ENCODE measurements around the gene DNAH10.

The DNAH10 gene

DNA sequence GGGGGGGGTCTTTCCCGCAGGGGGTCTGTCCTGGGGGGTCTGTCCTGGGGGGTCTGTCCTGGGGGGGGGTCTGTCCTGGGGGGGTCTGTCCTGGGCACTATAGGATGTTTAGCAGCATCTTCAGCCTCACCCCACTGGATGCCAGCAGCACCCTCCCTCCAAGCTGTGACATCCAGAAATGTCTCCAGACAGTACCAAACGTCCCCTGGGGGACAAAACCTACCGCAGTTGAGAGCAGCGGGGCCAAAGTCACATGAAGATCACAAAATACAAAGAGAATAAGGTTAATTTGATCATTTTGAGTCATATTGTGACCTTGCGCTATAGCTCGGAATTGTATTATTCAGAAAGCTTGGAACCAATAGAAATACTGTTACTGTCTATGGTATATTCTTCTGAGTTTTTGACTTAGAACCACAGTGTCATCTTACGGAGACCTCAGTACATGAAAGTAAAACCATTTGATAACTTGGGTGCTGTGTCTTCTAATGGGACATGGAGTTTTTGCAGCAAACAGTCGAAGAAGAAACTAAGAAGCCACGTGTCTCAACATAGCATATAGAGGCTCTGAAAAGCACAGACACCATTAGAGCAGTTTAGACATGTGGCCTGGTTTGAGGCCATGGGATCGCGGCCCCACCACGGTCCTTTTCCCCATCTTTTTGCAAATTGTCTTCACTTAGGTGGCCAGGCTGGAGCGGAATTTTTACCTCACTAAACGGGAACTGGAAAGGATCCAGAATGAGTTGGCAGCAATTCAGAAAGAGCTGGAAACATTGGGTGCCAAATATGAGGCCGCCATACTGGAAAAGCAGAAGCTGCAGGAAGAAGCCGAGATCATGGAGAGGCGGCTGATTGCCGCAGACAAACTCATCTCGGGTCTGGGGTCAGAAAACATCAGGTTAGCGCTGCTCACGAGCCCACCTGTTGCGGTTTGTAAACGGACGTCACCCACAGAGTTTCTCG, 150.6 kb downstream of the DNAH10 start:
- no peak for DNase-seq

DNA sequence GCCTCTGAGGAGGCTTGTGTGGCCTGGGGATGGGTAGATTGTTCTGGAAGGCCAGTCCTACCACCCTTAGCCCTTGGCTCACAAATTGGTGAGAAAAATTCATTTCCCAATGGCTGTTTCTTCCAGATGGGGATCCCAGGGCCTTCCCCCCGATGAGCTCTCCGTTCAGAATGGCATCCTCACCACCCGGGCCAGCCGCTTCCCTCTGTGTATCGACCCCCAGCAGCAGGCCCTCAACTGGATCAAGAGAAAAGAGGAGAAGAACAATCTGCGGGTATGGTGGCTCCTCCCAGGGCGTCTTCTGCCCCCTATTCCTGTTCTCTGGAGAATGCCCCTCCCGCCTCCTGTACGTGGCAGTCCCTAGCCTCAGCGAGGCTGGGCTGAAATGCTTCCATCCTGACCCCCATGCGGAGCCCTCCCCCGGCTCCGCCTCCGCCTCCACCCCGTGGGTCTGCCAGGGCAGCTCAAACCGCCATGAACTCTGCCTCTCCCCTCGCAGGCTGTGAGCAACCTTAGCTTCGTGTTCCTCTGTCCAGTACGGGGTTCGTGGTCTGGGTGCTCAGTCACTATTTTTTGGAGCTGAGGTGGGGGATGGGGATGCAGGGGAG, 152.7 kb downstream of the DNAH10 start:
- no peak for DNase-seq

DNA sequence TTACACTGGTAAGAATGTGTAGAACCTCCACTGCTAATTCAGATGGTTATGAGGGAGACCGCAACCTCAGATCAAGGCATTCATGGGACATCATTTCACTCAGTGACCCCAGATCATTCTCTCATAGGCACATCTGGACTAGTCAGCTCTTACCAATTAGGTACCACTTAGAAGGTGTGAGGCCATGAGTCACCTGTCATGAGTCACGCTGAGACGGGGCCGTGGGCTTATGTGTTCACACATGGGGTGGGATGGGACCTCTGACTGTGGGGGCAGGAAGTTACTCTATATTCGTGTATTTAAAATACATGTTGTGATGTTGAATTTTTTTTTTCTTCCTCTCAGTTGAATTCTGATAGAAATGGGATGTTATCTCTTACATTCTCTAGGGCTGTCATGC, 154.6 kb downstream of the DNAH10 start:
- DNase-seq: no peak

DNA sequence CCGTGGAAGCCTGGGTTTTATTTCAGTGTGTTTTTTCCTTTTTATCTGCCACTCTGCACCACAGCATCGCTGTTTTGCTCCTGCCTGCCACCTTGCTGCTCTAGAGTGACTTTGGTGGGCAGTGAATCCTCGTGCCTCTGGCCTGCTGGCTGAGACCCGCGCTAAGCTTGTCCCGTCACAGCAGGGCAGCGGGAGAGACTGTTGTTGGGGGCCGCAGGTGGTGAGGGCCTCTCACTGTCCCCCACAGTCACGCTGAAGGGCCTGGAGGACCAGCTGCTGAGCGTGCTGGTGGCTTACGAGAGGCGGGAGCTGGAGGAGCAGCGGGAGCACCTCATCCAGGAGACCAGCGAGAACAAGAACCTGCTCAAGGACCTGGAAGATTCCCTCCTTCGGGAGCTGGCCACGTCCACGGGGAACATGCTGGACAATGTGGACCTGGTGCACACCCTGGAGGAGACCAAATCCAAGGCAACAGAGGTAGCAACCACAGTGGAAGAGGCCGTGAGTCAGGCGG, 155.3 kb downstream of the DNAH10 start:
- no peak for DNase-seq

DNA sequence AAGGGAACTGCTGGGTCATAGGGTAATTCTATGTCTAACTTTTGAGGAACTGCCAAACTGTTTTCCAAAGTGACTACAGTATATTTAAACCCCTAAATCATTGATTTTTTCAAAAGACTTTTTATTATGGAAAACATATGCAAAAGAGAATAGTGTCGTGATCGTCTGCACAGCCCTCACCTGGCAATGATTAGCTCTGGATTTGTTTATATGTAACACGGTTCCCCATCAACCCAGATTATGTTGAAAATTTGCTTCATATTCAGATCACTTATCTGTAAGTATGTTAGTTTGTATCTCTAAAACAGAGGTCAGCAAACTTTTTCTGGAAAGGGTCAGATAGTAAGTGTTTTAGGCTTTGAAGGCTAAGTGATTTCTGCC, 157.9 kb downstream of the DNAH10 start:
- DNase-seq: no peak

DNA sequence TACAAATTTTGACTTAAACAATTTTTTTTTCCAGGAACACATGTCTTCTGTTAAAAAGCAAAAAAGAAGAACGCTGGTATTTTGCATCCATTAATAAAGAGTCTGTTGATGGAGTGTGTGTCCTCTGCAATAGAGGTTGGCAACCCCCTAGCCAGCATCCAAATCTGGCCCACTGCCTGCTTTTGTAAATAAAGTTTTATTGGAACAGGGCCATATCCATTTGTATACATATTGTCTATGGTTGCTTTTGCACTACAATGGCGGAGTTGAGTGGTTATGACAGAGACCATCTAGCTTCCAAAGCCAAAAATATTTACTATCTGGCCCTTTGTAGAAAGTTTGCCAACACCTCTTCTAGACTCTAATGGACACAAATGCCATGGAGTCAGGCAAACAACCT, 160.9 kb downstream of the DNAH10 start:
- DNase-seq: no peak

DNA sequence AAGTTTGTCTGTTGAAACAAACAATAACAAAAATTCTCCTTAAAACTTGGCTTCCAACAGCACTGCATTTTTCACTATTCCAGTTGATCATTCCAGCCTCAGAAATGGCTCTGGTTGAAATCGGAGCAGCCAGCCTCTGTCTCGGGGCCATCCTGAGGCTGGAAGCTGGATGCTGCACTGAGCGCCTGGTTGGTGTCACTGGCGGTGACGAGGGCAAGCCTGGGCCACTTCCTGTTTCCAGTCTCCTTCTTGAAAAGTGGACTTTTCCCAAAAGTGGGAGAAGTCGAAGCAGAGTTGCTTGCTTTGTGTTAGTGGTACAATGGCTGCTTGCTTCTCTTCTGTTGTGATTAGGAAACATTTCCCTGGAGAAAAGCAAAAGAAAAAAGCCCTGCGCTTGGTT, 161.8 kb downstream of the DNAH10 start:
- DNase-seq: no peak

DNA sequence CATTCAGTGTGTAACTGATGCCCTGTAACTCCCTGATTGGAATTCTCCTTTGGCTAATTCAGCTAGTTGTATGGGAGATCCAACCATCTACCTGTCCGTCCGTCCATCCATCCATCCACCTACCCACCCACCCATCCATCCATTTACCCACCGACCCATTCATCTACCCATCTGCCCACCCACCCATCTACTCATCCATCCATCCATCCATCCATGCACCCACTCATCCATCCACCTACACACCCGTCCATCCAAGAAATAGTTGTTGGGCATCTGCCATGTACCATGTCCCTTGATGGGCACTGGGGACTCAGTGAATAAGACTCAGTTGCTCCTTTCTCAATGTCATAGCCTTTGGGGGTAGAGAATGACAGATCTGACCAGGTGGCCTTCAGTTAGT, 162.4 kb downstream of the DNAH10 start:
- no peak for DNase-seq

DNA sequence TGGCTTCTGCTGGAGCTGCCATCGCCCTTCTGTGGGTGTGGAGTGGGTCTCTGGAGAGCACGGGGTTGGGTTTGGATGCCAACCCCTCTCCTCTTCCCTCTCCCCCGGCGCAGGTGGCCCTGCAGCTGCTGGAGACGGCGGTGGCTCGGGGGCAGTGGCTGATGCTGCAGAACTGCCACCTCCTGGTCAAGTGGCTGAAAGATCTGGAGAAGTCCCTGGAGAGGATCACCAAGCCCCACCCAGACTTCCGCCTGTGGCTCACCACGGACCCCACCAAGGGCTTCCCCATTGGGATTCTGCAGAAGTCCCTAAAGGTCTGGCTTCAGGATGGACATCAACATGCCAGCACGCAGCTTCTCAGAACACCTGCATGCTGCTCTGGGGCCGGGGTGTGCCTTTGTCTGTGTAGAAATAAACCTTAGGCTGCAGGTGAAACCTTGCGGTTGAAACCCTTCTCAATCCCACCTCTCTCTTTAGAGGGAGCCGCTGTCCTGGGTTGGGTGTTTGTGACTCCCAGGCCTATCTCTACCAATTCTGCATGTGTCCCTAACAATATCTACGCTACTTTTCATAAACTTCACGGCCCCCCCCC, 166.3 kb downstream of the DNAH10 start:
- DNase-seq: no peak

DNA sequence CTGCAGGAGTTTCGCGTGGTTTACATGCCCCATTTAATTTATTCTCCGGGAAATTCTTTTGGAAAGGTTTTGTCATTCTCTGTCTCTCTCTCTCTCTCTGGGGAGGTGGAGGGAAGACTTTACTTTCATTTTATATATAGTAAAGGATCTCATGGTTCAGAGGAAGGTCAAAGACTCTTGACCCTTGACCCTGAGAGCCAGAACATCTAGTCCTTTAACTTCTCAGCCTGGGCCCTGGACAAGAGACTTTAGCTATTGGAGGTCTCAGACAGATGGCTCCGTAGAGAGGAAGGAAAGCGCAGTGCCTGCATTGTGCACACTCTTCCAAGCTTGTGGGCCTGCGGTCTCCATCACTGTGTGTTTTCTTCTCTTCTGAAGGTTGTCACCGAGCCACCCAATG, 166.8 kb downstream of the DNAH10 start:
- no peak for DNase-seq

DNA sequence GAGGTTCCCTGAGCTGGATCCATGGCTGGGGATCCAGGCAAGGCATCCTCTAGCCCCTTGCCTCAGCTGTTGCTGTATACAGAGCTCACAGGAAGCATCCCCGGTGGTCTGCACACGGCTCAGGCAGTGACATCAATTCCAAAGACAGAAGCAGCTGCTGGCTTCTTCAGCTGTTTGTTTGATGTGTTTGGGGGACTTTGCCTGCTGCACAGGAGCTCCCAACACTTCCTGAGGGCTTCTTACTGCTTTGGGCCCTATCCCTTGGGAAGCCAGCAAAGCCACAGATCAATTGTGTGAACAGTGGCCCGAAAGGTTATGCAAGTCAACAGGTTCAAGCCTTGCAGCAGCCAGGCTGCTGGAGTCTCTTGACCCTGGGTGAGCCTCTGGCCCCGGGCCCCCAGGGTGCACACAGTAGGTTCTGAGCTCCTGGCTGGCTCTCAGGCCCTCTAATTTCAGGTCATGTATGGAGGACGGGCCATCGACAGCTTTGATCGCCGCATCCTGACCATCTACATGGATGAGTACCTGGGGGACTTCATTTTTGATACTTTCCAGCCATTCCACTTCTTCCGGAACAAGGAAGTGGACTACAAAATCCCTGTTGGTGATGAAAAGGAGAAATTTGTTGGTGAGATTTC, 168.0 kb downstream of the DNAH10 start:
- no peak for DNase-seq

DNA sequence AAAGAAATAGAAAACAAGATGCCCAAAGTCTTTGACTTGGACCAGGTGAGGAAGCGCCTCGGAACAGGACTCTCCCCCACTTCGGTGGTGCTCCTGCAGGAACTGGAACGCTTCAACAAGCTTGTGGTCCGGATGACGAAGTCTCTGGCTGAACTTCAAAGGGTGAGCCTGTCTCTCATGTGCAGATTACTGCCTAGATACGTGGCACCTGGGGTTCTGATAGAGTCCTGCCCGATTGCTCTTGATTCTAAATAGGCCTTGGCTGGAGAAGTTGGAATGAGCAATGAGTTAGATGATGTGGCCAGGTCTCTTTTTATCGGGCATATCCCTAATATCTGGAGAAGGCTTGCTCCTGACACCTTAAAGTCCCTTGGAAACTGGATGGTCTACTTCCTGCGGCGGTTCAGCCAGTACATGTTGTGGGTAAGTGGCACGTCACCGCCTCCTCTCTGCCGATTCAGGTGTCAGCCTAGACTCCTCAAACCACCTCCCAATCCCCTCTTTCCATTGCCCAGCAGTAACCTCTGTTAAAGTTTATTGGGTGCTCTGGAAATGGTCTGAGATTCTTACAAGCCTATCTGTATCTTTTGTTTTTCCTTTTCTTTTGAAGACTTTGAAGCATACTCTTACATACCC, 169.7 kb downstream of the DNAH10 start:
- DNase-seq: no peak

DNA sequence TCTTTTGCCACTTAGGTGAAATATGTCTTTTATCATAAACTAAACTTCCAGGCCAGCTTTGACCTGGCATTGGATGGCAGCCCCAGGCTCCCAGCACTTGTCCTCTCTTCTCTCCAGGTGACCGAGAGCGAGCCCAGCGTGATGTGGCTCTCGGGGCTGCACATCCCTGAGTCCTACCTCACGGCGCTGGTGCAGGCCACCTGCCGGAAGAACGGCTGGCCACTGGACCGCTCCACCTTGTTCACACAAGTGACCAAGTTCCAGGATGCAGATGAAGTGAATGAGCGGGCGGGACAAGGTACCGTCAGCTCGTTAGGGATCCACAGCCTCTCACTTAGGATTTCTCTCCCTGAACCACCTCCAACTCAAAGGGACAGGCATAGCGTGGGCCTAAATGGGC, 171.1 kb downstream of the DNAH10 start:
- no peak for DNase-seq

DNA sequence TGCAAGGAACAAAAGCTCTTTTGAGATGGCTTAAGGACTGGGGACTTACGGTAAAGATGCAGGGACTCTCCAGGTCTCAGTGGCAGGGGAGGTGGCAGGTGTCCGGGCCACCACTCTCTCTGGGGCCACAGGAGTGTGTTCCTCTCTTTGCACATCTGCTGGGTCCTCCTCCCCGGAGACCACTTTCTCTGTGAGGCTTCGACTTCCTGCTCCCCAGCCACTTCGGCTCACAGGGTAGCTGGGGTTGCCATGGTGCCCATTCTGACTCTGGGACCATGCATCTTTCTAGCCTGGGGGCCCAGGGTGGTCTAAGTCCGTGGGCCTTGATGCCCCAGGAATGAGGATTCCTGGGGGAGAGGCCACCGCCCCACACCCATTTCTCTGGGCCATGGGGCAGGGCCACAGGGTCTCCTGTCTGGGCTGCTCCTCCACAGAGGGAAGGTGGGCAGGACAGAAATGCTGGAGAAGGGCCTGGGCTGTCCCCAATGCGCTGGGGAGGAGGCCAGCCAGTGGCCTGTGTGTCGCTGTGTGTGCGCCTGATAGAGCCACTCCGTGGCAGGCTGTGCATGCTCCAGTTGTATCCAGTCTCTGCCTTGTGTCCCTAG, 172.0 kb downstream of the DNAH10 start:
- no peak for DNase-seq

DNA sequence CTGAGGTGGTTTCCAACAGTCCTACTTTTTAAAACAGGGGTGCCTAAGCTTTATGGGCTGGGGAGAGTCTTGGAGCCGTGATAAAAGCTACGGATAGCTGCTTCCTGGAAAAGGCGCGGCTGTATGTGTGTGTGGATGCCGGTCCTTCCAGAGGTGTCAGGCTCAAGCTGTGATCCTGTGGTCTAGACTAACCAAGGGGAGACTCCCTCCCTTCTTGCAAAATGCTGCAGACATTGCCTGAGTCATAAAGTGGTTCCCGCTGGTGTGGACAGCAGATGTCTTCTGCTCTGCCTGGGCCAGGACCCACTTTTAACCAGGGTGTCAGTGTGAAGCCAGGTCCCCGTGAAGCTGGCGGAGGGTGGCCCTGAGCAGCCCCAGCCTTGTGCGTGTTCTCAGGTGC, 172.7 kb downstream of the DNAH10 start:
- no peak for DNase-seq

DNA sequence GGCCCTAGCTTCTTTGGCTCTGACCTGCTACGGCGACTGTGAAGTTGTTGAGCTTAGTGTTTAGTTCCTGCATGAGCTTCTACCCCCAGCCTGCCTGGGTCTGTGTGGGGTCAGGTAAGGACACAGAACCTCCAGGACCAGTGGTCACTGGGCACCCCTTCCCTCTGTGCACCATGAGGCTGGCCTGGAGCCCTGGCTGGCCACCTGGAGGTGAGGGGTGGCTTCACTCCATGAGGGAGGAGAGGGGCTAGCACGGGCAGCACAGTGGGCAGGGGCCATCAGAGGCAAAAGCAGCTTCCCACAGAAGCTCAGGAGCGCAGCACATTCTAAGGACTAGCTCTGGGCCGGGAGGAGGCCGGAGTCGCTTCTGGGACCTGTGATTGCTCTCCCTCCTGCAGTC, 173.9 kb downstream of the DNAH10 start:
- no peak for DNase-seq

DNA sequence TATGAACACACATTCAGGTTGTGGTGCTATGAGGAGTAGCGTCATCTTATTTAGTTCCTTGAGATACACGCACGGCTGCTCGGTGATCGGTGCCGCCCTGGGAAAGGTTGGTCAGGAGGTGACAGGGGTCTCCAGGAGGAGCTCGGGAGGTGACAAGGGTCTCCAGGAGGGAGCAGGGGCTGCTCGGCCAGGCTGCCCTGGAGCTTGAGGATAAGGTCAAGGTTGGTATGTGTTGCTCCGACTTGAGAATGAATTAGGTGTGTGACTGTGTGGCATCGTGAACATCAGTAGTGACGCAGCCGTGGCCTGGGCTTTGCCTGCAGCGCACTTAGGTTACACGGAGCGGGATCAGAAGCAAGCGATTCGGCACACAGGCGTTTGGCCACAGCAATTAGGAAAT, 174.4 kb downstream of the DNAH10 start:
- DNase-seq: no peak

DNA sequence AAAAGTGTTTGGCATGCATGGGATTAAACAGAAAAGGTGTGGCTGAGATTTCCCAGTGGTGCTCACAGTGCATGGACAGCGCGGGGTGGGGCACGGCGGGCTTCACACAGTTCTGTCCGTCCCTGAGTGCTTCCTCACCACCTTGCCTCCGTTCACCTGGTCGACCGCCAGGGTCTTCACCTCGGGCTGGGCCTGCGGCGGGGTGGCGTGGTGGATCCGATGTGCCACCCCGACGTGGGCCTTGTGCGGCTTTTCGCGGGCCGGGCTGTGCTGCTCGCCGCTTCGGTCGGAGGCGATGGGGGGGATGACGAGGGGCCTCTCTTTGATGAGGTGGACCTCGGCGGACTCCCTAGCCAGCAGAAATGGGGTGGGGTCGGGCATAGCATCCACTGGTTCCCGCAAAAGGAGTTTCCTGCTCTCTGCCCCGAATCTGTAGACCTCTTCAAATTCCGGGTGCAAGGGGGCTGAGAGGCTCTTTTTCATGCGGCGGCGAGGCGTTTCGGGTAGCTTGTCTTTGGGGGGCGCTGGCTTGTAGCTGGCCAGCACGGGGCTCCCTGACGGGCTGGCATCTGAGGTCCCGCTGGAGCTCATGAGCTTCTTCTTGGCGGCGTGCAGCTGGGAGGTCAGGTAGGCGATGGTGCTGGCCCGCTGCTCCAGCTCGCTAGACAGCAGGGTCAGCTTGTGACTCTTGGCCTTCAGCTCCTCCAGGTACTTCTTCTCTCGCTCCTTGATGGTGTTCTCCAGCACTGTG, 175.0 kb downstream of the DNAH10 start:
- no peak for DNase-seq

DNA sequence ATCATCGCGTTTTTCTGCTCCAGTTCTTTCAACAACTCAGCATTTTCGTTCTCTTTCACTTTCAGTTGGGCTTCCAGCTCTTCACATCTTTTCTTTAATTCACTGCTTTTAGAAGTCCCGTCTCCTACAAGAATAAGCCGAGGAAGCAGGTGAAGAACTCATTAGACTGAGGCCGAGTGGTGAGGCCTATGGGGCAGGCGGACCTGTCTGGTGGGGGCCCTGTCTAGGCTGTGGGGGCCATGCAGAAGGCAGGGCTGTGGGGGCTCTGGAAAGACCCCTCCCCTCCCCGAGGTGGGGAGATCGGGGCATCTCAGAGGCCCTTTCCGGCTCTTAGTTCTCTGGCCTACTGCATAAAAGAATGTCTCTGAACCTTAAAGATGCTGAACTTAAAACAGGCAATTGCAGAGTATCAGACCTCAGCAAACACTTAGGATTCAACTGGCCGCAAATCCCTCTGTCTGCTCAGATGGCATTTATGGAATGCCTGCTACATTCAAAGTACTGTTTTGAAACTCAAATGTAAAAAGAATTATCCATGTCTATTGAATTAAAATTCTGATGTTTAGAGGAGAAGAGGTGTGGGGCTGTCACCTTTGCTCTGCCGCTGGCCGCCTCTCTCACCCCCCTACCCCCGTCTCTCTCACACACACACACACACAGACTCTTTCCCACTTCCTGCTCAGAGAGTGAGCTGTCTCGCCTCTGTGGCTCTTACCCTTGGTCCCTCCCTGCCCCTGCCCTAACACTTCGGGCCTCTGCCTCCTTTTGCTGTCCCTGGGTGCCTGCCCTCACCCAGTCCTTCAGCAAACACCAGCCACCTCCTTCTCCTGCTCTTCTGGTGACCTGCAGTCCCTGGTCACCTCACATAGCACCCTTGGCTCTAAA, 175.8 kb downstream of the DNAH10 start:
- peak; percentile 32 for DNase-seq

DNA sequence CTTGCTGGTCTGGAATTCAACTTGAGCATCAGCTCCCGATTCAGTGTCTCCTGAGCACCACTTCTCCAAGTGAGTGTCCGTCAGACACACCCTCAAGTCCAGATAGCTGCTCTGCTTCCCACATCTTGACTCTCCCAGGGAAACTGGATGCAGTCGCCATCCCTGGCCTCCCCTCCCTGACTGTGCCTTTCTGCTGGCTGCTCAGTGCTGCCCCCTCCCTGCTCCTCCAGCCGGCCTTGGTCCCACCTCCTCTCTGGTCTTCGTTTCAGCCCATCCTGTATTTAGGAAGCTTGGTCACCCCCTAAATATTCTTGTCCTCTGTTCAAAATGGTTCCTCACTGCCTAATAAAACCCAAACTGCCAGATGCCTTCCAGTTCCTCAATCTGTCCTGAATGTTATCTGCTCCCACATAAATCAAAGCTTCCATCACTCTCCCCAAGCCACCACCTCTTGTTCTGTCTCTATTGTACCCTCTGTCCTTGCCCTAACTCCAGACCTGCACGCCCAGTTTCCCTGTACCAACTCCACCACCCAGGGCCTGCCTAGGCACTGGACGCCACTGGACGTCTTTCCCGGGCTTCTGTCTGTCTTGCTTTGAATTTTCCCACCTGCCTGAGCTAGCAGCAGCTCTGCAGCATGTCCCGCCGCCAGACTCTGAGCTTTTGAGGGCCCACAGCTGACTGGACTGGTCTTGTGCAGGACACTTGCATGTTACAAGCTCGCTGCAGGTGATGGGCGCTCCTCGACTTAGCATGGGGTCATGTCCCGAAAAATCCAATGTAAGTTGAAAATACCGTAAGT, 176.8 kb downstream of the DNAH10 start:
- no peak for DNase-seq
